NCI-H524 treated with DMSO at 0.1 percent for 48 hours (cell line): Measurements from ENCODE around the gene SFXN4.
A peak's percentile ranks its signal among the peaks of the same experiment; 100 is the strongest.
"Not testable (repeated sequence)": the region's sequence is repeated elsewhere in the genome, so short reads cannot be mapped to it uniquely, and the experiment has no call there.

Experiments used
- DNase-seq: peaks from one replicate; lab custom pipeline; 2025; lab: John Stamatoyannopoulos, UW

Gene SFXN4

DNA sequence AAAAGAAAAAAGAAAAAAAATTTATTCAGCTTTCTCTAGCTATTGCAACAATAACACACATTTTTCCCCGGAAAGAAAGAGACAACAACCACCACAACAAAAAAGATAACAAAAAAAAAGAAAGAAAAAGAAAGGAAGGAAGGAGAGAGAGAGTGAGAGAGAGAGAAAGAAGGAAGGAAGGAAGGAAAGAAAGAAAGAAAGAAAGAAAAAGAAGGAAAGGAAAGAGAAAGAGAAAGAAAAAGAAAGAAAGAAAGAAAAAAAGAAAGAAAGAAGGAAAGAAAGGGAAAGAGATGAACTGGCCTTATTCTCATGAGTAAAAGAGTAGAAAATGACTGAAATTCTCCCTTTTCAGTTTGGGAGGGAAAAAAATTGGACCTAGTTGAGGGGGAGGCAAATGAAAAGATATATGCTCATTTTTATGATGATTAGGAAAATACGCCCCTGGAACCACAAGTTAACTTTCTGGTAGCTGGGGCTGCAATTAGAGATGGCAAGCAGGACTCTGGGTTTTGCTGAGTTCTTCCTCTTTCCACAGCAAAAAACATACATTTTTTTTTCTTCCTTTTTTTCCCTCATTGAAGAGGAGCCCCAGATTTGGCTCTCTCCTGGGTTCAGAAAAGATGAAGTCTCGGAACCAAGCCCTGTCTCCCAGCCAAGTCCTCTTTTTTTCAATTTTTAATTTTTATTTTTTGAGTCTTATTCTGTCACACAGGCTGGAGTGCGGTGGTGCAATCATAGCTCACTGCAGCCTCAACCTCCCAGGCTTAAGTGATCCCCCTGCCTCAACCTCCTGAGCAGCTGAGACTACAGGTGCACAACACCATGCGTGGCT is 25.7 kb upstream of the SFXN4 start:
- DNase-seq = no peak

DNA sequence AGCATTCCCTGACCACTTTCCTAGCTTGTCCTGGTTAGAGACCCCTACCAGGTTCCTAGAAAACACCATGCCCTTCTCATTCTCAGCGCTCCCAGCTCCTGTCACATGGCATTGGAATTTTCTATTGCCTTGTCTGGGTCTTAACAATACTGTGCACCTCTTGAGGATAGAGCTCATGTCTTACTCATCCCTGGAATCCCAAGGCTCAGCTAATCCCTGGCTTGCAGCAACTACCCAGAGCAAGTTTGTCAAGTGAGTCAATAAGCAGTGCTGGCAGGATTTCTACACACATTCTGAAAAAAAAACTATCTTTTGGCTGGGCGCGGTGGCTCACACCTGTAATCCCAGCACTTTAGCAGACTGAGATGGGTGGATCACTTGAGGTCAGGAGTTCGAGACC is 24.8 kb upstream of the SFXN4 start:
- DNase-seq = no peak

DNA sequence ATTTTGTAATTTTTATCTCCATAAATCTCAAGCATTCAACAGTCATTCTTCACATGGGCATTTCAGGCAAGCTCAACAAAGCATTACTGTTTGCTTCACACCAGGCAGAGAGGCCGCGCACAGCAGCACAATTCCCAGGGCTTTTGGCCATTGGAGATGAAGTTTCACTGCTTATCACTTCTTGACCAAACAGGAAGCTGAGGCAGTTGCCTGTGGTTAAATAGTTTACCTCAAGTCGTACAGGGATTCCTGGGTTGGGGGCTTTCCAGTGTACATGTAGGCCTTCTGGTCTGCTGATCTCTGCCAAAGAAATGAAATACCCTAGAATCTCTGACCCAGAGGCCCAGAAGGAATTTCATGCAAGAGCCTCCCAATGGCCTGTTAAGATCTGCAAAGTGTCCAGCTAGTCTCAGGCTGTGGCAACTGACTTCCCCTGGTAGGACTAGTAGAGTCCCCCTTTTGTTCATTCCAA is 24.3 kb upstream of the SFXN4 start:
- DNase-seq = no peak

DNA sequence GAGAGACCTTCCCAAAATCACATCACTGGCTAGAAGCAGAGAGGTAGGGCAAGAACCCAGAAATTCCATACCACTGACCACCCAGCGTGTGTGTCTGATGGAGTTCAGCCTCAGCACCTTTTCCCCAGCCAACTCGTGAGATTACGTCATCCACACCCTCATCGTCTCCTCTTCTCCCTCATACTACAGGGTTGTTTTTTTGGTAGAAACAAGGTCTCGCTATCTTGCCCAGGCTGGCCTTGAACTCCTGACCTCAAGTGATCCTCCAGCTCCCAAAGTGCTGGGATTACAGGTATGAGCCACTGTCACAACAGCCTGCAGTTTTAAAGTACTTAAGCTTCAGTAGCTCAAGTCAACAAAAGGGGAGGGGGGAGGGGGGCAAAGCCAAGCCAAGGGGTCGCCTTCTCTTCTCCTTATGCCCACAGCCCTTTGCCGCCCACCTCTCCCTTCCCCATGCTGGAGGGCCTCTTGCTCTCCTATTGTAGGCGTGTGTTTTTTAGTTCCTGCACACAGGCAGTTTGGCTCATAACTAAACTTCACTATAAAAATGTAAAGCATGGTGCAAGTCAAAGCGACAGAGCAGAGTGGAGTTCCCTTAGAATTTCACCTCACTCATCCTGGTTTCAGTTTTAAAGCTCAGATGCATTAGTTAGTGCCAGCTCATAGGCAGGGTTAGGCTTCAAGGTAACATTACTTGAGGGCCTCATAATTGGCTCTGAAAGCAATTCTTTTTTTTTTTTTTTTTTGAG is 18.3 kb upstream of the SFXN4 start:
- no peak for DNase-seq

DNA sequence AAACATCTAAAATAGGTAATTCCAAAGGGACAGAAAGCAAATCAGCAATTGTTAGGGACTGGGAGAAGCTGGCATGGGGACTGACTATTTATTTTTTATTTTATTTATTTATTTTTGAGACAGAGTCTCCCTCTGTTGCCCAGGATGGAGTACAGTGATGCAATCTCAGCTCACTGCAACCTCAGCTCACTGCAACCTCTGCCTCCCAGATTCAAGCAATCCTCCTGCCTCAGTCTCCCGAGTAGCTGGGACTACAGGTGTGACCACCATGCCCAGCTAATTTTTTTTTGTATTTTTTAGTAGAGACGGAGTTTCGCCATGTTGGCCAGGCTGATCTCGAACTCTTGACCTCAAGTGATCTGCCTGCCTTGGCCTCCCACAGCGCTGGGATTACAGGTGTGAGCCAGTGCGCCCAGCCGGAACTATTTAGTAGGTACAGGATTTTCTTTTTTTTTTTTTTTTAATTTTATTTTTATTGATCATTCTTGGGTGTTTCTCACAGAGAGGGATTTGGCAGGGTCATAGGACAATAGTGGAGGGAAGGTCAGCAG is 15.4 kb upstream of the SFXN4 start:
- DNase-seq = not testable (repeated sequence)

DNA sequence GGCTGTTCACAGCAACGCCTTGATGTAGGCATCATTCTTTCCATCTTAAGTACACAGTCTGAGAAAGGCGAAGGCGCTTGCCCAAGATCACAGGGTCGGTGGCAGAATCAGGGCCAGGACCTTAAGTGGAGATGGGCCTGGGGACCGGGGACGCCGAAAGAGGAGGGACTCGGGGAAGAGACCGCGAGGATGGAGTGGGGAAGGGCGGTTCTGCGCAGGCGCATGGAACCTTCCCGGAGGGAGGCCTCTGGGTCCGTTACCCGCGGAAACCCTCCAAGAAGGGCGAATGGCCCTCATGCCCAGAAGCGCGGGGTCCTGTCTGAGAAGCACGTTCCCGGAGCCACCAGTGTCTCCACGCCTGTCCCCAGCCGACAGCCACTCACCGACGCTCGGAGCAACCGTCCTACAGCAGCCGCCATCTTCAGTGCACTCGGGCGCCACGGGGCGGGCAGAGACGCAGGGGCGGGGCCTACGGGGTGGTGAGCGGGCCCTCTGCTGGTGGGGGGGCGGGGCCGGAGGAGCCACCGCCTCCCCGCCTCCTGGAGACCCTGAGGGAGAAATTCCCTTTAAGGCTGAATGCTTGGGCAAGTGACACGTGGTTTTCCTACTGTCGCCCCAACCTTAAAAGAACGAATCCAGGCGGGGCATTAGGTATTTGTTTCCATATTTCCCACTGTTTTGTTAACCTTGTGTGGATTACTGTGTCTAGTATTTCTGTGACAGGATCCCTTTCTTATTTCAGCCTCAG is 13.0 kb upstream of the SFXN4 start, which contains the start of gene PRDX3:
TSS of gene PRDX3 (minus strand) at position 441 of the 748 bp plus-strand sequence. CDS start at position 419, 22 bp downstream.
- peak; percentile 28 for DNase-seq

DNA sequence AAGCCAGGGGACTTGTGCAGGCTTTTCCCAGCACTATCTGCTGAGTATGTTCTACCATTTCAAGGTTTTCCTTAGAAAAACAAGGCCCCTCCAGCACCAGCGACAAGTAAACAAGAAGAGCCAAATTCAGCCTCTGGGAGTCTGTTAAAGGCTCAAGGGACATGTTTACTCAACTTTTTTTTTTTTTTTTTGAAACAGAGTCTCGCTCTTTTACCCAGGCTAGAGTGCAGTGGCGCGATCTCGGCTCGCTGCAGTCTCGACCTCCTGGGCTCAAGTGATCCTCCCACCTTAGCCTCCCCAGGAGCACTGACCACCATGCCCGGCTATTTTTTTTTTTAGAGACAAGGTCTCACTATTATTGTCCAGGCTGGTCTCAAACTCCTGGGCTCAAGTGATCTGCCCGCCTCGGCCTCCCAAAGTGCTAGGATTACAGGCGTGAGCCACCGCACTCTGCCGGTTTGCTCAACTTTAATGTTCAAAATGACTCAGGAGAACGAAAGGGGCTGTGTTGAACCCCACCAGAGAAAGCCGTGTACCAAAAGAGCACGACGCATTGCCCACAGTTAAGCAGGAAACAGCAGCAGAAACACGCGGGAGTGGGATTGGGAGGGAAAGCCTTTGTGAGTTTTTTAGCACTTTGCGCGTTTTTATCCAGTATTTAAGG is 12.3 kb upstream of the SFXN4 start:
- DNase-seq = no peak

DNA sequence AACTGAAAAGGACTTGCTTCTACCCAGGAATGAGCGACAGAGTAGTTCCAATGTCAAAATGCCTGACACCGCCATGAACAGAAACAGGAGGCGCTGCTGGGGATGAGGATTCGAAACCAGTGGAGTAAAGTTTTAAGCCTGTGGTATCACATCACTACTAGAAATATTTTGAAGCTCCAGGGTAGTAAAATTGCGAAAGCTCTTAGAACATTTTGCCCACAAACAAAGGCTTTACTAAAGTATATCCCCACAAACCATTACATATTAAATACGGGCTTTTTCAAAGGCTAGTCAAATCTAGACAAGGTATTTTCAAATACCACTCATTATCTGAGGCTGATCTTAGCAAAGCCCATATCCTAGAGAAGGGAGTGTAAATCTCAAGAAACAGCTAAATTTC is 10.7 kb upstream of the SFXN4 start:
- no peak for DNase-seq

DNA sequence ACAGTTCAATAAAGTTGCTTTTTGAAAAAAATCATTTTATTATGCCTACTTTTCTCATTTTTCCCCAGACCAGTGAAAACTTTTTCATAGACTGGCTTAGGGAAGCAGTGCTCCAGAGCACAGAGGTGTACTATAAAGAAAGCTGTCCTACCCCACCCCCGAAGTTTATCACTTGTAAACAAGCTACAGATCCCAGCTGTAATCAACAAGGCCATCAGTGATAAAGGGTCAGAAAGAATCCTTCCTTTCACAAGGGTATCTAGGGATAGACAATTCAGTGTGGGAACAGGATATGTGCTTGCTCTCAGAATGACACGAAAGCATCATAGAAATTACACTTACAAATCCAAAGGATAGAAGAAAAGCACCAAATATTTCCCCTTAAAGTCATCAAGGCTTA is 8.6 kb upstream of the SFXN4 start:
- no peak for DNase-seq

DNA sequence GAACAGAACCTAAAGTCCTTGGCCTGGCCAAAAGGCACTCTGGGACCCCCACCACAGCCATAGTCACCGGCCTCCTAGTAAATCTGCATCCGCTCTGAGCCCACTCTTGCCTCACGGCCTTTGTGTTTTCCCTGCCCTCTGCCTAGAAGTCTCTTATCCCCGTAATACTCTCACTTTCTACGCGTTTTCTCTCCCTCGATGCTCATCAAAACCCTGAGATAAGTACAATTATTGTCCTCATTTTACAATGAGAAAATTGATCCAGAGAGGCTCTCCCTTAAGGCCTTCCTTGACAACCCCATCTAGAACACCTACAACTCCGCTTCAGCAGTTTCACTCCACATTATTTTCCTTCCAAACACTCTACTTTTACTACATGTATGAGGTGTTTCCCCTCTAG is 1.5 kb upstream of the SFXN4 start:
- no peak for DNase-seq

DNA sequence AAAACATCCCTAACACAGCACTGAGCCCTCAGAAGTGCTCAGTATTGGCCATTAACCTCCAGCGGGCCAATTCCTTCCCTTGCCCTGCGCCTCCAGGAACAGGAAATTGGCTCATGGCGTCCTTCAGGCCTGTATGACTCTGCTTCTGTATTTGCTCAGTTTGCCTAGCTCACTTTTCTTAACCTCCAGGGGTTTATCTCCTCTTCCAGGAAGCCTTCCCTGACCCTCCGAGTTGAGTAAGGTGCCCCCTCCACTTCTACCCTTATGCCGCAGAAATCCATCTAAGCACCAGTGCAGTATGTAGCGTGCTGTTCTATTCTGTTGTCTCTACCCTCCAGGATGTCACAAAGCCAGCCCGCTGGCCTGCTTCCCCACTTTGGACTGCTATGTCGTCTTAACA is 1.1 kb upstream of the SFXN4 start:
- no peak for DNase-seq

DNA sequence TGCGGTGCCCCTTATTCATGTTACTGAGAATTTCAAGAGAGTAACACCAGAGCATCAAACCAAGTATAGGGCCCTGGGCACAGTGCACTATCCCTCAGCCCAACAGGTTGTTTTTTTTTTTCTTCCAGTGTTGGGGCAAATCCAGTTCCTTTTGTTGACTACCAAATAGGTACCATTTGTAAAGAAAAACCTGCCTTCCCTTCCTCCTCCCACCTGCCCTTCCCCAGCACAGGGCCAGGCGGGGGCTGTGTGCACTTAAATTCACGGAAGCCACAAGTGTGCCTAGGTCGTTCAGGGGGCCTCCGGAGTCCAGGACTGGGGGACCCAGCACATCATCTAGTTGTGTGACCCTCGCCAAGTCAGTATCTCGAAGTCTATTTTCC is 595 bp upstream of the SFXN4 start:
- DNase-seq = no peak

DNA sequence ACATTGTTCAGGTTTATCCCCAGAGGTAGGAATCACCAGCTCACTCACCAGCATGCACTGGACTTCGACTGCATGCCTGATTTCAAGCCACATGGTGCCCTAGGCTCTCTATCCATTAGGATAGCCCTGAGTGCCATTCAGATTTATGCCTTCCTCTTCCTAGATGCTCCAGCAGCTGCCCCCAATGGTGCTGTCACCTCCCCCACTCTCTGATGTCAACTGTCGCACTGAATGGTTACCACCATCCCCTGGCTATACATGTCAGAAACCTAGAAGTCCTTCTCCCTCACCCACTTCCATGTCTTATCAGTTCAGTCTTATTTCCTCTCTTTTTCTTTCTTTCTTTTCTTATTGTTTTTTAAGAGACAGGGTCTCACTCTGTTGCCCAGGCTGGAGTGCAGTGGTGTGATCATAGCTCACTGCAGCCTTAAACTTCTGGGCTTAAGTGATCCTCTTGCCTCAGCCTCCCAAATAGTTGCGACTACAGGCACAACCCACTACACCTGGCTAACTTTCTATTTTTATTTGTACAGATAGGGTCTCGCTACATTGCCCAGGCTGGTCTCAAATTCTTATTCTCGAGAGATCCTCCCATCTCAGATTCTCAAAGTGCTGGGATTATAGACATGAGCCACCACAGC is 2.9 kb downstream of the SFXN4 start:
- no peak for DNase-seq

DNA sequence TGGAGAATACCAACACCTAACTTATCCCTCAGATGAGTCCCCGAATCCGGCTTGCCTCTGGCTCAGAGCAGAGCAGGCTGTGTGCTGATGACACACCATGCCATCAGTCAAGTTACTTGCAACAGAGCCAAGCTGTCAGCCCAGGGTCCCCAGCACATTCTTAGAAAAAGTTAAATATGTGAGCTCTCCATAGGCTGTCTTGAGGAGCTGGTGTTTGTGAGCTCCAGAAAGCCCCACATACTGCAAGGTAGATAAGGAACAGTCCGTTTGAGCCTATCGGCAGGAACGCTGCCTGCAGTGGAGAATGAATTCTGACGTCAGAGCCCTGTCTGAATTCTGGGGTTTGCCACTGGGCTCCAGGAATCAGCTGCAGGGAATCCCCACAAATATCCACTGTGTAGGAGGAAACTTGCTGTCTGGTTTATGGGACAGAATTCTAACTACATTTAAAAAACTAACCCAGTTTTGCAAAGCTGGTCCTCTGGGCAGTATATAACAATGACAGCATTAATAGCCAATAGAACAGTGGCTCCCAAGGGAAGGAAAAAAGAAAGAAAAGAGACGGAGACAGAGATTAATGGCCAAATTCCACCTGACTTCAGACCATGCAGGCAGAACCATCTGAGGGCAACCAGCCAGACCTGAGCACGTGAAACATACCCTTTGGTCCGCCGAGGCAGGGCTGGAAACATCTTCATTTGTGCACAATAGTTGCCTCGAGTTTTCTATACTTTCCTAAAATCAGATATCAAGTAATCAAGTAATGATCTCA is 3.6 kb downstream of the SFXN4 start:
- DNase-seq = no peak

DNA sequence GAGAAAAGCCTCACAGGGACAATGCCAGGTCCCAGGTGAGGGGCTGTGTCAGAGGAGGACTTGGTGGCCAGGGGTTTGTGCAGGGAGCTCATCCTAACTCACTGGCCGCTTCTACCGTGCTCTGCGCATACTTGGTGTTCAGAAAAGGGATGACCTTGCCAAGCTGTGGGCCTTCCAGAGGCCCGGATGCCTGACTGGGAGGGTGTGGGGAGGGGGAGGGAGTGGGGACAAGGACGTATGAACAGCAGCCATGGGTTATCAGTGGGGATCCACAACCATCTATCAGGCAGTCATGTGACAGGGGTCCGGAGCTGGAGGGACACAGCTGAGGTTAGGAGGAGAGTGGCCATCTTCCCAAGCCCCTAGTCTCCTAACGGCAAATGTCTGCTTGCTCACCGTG is 6.2 kb downstream of the SFXN4 start:
- no peak for DNase-seq

DNA sequence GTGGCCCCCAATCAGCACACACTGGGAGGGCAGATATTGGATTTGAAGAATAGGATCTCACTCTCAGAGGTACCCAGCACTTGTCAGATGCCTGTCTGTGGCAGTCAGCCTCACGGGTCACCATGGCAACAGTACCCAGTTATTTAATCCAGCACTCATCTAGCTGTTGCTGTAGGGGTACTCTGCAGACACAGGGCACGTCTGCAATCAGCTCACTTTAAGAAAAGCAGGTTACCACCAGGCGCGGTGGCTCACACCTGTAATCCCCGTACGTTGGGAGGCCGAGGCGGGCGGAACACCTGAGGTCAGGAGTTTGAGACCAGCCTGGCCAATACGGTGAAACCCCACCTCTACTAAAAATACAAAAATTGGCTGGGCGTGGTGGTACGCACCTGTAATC is 11.9 kb downstream of the SFXN4 start:
- DNase-seq = no peak

DNA sequence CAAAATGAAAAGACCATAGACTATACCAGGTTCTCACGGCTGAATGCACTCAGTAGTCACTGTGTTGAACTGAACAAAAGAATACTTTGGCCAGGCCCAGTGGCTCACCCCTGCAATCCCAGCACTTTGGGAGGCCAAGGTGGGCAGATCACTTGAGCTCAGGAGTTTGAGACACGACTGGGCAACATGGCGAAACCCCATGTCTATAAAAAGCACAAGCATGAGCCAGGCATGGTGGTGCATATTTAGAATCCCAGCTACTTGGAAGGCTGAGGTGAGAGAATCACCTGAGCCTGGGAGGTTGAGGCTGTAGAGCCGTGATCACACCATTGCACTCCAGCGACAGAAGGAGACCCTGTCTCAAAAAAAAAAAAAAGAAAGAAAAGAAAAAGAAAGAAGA is 12.5 kb downstream of the SFXN4 start:
- no peak for DNase-seq

DNA sequence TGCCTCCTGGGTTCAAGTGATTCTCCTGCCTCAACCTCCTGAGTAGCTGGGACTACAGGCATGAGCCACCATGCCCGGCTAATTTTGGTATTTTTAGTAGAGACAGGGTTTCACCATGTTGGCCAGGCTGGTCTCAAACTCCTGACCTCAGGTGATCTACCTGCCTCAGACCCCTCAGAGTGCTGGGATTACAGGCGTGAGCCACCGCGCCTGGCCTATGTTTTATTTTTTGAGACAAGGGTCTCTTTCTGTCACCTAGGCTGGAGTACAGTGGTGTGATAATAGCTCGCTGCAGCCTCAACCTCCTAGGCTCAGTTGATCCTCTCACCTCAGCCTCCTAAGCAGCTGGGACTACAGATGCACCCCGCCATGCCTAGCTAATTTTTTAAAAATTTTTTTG is 13.9 kb downstream of the SFXN4 start:
- DNase-seq = not testable (repeated sequence)

DNA sequence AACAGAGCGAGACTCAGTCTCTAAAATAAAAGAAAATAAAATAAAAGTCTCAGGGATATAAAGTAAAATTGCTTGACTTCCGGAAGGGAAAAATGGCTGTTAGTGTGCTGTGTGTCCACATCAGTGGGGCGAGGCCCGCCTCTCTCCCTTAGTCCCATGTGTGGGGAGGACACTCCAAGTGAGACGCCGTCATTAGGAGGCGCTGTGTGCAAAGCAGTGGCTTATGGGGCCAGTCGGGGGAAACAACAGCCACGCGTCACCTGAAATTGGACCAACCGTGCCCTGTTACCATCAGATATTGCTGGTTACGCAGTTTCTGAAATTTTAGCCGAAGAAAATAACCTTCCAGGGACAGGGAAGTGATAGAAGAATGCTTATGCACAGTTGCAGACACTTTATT is 15.8 kb downstream of the SFXN4 start:
- no peak for DNase-seq

DNA sequence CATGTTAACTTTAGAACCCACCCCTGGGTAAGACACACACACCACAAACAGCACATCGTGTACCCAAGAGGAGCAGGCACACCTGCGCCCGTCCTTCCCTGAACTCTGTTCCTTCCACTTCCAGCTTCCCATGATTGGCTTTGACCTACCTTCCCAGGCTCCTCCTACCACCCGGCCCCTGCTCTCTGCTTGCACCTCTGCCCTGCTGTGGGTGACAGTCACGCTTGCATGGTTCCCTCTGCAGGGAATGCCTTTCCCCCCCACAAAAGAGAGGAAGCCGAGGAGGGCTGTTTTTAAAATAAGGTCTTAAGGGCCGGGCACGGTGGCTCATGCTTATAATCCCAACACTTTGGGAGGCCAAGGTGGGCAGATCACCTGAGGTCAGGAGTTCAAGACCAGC is 16.4 kb downstream of the SFXN4 start:
- DNase-seq = no peak
